ENCODE measurements around the gene RNF148. TPM values are rescaled to one million over a fixed set of nuclear protein-coding genes. Genes with fewer than 3 reads are reported as not detected.
"Not testable (repeated sequence)": the region's sequence is repeated elsewhere in the genome, so short reads cannot be mapped to it uniquely, and the experiment has no call there.

RNF148 gene
- total RNA-seq, 4 donors from 2014 or later = 0.58 to 8.7 (median 1.7) TPM

DNA sequence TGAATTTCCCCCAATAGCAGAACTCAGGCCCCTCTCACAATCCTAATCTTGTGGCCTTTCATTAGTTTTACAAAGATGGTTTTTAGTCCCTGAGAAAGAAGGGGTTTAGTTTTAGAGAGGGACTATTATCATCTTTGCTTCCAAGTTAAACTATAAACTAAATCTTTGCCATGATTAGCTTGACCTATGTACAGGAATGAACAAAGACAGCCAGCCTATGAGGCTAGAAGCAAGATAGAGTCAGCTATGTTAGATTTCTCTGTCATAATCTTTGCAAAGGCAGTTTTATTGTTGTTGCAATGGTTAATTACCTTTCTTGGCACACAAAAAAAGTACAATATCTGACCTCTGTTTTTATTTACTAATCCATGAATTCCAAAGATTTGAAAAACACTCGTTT lies 22.9 kb downstream of the RNF148 start:
- Histone ChIP-seq H3K36me3 (no peaks in the 10 kb centered on the region), H3K27ac (replicated peaks in 1 of 4) (no peak overlapping the region), H3K4me3 (no peak overlapping the region), H3K4me1 (peaks cover 0 to 34% (median 14%) of the 10 kb centered on the region in 4 donors), H3K27me3 (no peaks in the 10 kb centered on the region), H3K9me3 (no peaks in the 10 kb centered on the region)
- intact Hi-C loops (cut with DNase I) = no loop called here
- 79% methylated on average over 1 of the region's 1 CpG for WGBS
- no peak for DNase-seq (ENCODE audit: extremely low spot score)
- no peak for TF ChIP-seq POLR2AphosphoS5 (IDR thresholded peaks at IDR 0.05)
- TF ChIP-seq POLR2A (IDR thresholded peaks at IDR 0.05; ENCODE audit: low read depth) = no peak
- no peak for TF ChIP-seq CTCF (IDR thresholded peaks at IDR 0.05)
- no peak for TF ChIP-seq EP300 (IDR thresholded peaks at IDR 0.05)

GRCh38 chr7:122679269-122679709 lies 23.4 kb downstream of the RNF148 start:
- H3K9me3 ChIP-seq; H3K27me3 ChIP-seq; H3K4me3 ChIP-seq; H3K27ac ChIP-seq (replicated peaks in 1 of 4); intact Hi-C loops (cut with DNase I); DNase-seq (ENCODE audit: extremely low spot score); H3K36me3 ChIP-seq: not testable (repeated sequence)
- peaks cover 0 to 39% (median 19%) of the 10 kb centered on the region in 4 donors for H3K4me1 ChIP-seq
- 91% methylated on average over 9 of the region's 9 CpGs for WGBS

GRCh38 chr7:122677149-122677548 lies 25.6 kb downstream of the RNF148 start:
- no peak overlapping the region for H3K27ac ChIP-seq (replicated peaks in 1 of 4)
- no peaks in the 10 kb centered on the region for H3K27me3 ChIP-seq
- peaks cover 0 to 48% (median 22%) of the 10 kb centered on the region in 4 donors for H3K4me1 ChIP-seq
- no peaks in the 10 kb centered on the region for H3K9me3 ChIP-seq
- no peaks in the 10 kb centered on the region for H3K36me3 ChIP-seq
- H3K4me3 ChIP-seq = no peak overlapping the region
- no peak for DNase-seq (ENCODE audit: extremely low spot score)
- intact Hi-C loops (cut with DNase I) = no loop called here
- WGBS = 65% methylated on average over 1 of the region's 1 CpG
- TF ChIP-seq POLR2A (IDR thresholded peaks at IDR 0.05; ENCODE audit: low read depth) (no peak), POLR2AphosphoS5 (IDR thresholded peaks at IDR 0.05) (no peak), CTCF (IDR thresholded peaks at IDR 0.05) (no peak), EP300 (IDR thresholded peaks at IDR 0.05) (no peak)

DNA sequence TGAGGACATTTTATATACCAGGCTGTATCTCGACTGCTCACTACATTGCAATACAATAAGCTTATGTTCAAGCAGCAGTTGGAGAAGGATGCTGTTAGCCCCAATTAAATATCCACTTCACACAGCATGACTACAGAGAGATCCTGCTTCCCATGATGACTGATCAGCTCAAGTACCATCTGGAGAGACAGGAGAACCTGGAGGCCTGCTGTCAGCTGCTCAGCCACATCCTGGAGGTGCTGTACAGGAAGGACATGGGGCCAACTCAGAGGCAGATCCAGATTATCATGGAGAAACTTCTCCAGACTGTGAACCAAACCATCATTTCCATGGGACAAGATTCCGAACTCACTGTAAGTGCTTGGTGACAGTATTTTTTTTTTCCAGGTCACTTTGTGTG lies 26.3 kb downstream of the RNF148 start:
- Histone ChIP-seq H3K9me3 (no peaks in the 10 kb centered on the region), H3K27ac (replicated peaks in 1 of 4) (no peak overlapping the region), H3K4me3 (no peak overlapping the region), H3K4me1 (peaks cover 0 to 49% (median 22%) of the 10 kb centered on the region in 4 donors), H3K36me3 (no peaks in the 10 kb centered on the region), H3K27me3 (no peaks in the 10 kb centered on the region)
- DNase-seq (ENCODE audit: extremely low spot score) = no peak
- intact Hi-C loops (cut with DNase I) = no loop called here
- no peak for TF ChIP-seq POLR2A (IDR thresholded peaks at IDR 0.05; ENCODE audit: low read depth)
- TF ChIP-seq EP300 (IDR thresholded peaks at IDR 0.05) = no peak
- TF ChIP-seq CTCF (IDR thresholded peaks at IDR 0.05) = no peak
- TF ChIP-seq POLR2AphosphoS5 (IDR thresholded peaks at IDR 0.05) = no peak
- WGBS = 64% methylated on average over 2 of the region's 2 CpGs

- intact Hi-C loops (cut with DNase I) = no loop called here
- no peaks in the 10 kb centered on the region for H3K27me3 ChIP-seq
- no peaks in the 10 kb centered on the region for H3K9me3 ChIP-seq
- no peak for TF ChIP-seq POLR2A (IDR thresholded peaks at IDR 0.05; ENCODE audit: low read depth)
- no peak for TF ChIP-seq EP300 (IDR thresholded peaks at IDR 0.05)
- no peak for TF ChIP-seq CTCF (IDR thresholded peaks at IDR 0.05)
- TF ChIP-seq POLR2AphosphoS5 (IDR thresholded peaks at IDR 0.05) = no peak
- DNase-seq (ENCODE audit: extremely low spot score) = no peak
- H3K27ac ChIP-seq (replicated peaks in 1 of 4) = no peak overlapping the region
- H3K4me3 ChIP-seq = no peak overlapping the region
- H3K4me1 ChIP-seq = peaks cover 0 to 49% (median 22%) of the 10 kb centered on the region in 4 donors
- WGBS = 92% methylated on average over 7 of the region's 7 CpGs
- no peaks in the 10 kb centered on the region for H3K36me3 ChIP-seq
Measured at GRCh38 chr7:122675621-122676020, 27.1 kb downstream of the RNF148 start.
